ENCODE data around the gene KIAA1958. TPM values are rescaled to one million over a fixed set of nuclear protein-coding genes. Genes with fewer than 3 reads are reported as not detected.
"Not testable (repeated sequence)": the region's sequence is repeated elsewhere in the genome, so short reads cannot be mapped to it uniquely, and the experiment has no call there.

The KIAA1958 gene
- total and polyA plus RNA-seq, 2 of the 4 experiments (the other 2 are of a cell fraction) = 0.65 to 1.8 TPM

GRCh38 chr9:112508377-112508776 lies 21.8 kb downstream of the KIAA1958 start:
- BruUV-seq (replicated peaks) = no TSS peak
- H3K18ac ChIP-seq (ENCODE audit: low read depth, low read length) = no peak overlapping the region
- H2BK20ac ChIP-seq (ENCODE audit: low read depth, low read length) = no peak overlapping the region
- H3K4me2 ChIP-seq (ENCODE audit: low read depth, low read length) = no peak overlapping the region
- no peak overlapping the region for H4K8ac ChIP-seq (ENCODE audit: low read depth in 2 of 2, low read length in 2 of 2)
- in situ Hi-C loops (cut with MboI; ENCODE audit: low sequenced_read_pairs) (no loop called here), intact Hi-C loops (cut with micrococcal nuclease) (no loop called here), dilution Hi-C loops (cut with HindIII; ENCODE audit: low sequenced_read_pairs, unreplicated experiment) (no loop called here)
- no CpG with 5 or more reads among the region's 2 CpGs for WGBS, 2 experiments (ENCODE audit: extremely low coverage in 2 of 2, insufficient read length in 1 of 2)
- no peak overlapping the region for H2AFZ ChIP-seq (replicated peaks; ENCODE audit: low read length, poor library complexity)
- no peaks in the 10 kb centered on the region for H3K27me3 ChIP-seq (ENCODE audit: control insufficient read depth, insufficient read depth, low read length)
- ChIA-PET POLR2A (ENCODE audit: unreplicated experiment) (no interaction called here), CTCF (interaction anchor here (0.6 kb wide), 2 partner anchors 20 to 376 kb away, joined by 6 to 7 read pairs; no protein-coding TSS in a partner anchor)
- no peak for DNase-seq
- H3K23ac ChIP-seq (ENCODE audit: low read depth, low read length) = no peak overlapping the region
- no peak overlapping the region for H4K91ac ChIP-seq (ENCODE audit: insufficient read depth, low read depth, low read length)
- no peak overlapping the region for H3K4ac ChIP-seq (ENCODE audit: low read depth, low read length)
- H3K9ac ChIP-seq (ENCODE audit: low read depth, low read length) = no peak overlapping the region
- H3K14ac ChIP-seq (replicated peaks; ENCODE audit: low read depth, low read length) = no peak overlapping the region
- ATAC-seq (ENCODE audit: low read depth) = no peak
- no peak overlapping the region for H4K5ac ChIP-seq (ENCODE audit: low read depth, low read length)
- H2AK5ac ChIP-seq (ENCODE audit: low read depth, low read length) = no peak overlapping the region
- H3K79me1 ChIP-seq (ENCODE audit: low read depth in 1 of 2, low read length in 2 of 2) = 0 out of 4 replicates have a peak, but pooled peaks cover 0 to 8% of the 10 kb centered on the region in 2 experiments
- no peak overlapping the region for H2BK15ac ChIP-seq (ENCODE audit: low read depth, low read length)
- H3K4me3 ChIP-seq (ENCODE audit: insufficient read depth, low read depth, low read length) = no peak overlapping the region
- H3K36me3 ChIP-seq (ENCODE audit: control insufficient read depth, insufficient read depth, low read length) = no peaks in the 10 kb centered on the region
- no peaks in the 10 kb centered on the region for H3K4me1 ChIP-seq (ENCODE audit: control insufficient read depth, insufficient read depth, low read length)
- no peak for TF ChIP-seq MAZ (IDR thresholded peaks at IDR 0.05; ENCODE audit: borderline replicate concordance, low read depth, low read length)
- TF ChIP-seq RFX5 (IDR thresholded peaks at IDR 0.05; ENCODE audit: low read depth, low read length) = no peak
- H2BK5ac ChIP-seq (ENCODE audit: low read depth, low read length, poor library complexity, severe bottlenecking) = no peak overlapping the region
- no peak overlapping the region for H3K27ac ChIP-seq (ENCODE audit: insufficient read depth, low read length)
- H4K20me1 ChIP-seq (ENCODE audit: insufficient read depth, low read length) = no peaks in the 10 kb centered on the region
- H3K9me3 ChIP-seq (ENCODE audit: control insufficient read depth, insufficient read depth, low read length) = no peaks in the 10 kb centered on the region
- no peaks in the 10 kb centered on the region for H3K9me1 ChIP-seq (ENCODE audit: insufficient read depth, low read length)
- H2AK9ac ChIP-seq (replicated peaks; ENCODE audit: low read depth, low read length, poor library complexity) = no peak overlapping the region
- H3K56ac ChIP-seq (ENCODE audit: extremely low read depth, insufficient read depth, low read length) = no peak overlapping the region
- H2BK120ac ChIP-seq (ENCODE audit: low read depth, low read length) = no peak overlapping the region

GRCh38 chr9:112512377-112512776 lies 25.8 kb downstream of the KIAA1958 start:
- H3K56ac ChIP-seq (ENCODE audit: extremely low read depth, insufficient read depth, low read length); H3K9me1 ChIP-seq (ENCODE audit: insufficient read depth, low read length); H3K4me1 ChIP-seq (ENCODE audit: control insufficient read depth, insufficient read depth, low read length); H4K5ac ChIP-seq (ENCODE audit: low read depth, low read length); H2BK20ac ChIP-seq (ENCODE audit: low read depth, low read length); H2AK9ac ChIP-seq (replicated peaks; ENCODE audit: low read depth, low read length, poor library complexity); BruUV-seq (replicated peaks); H4K8ac ChIP-seq (ENCODE audit: low read depth in 2 of 2, low read length in 2 of 2); H3K4me2 ChIP-seq (ENCODE audit: low read depth, low read length); H3K9ac ChIP-seq (ENCODE audit: low read depth, low read length); H4K20me1 ChIP-seq (ENCODE audit: insufficient read depth, low read length); H3K14ac ChIP-seq (replicated peaks; ENCODE audit: low read depth, low read length); POLR2A ChIA-PET (ENCODE audit: unreplicated experiment); in situ Hi-C loops (cut with MboI; ENCODE audit: low sequenced_read_pairs); intact Hi-C loops (cut with micrococcal nuclease); H2BK15ac ChIP-seq (ENCODE audit: low read depth, low read length); DNase-seq; H3K36me3 ChIP-seq (ENCODE audit: control insufficient read depth, insufficient read depth, low read length); H2BK5ac ChIP-seq (ENCODE audit: low read depth, low read length, poor library complexity, severe bottlenecking); H3K79me1 ChIP-seq (ENCODE audit: low read depth in 1 of 2, low read length in 2 of 2); H3K4me3 ChIP-seq (ENCODE audit: insufficient read depth, low read depth, low read length); dilution Hi-C loops (cut with HindIII; ENCODE audit: low sequenced_read_pairs, unreplicated experiment); H4K91ac ChIP-seq (ENCODE audit: insufficient read depth, low read depth, low read length); H2AFZ ChIP-seq (replicated peaks; ENCODE audit: low read length, poor library complexity); ATAC-seq (ENCODE audit: low read depth); H3K4ac ChIP-seq (ENCODE audit: low read depth, low read length); H3K23ac ChIP-seq (ENCODE audit: low read depth, low read length); H2BK120ac ChIP-seq (ENCODE audit: low read depth, low read length); H3K27ac ChIP-seq (ENCODE audit: insufficient read depth, low read length); H3K9me3 ChIP-seq (ENCODE audit: control insufficient read depth, insufficient read depth, low read length); H3K18ac ChIP-seq (ENCODE audit: low read depth, low read length); H3K27me3 ChIP-seq (ENCODE audit: control insufficient read depth, insufficient read depth, low read length); H2AK5ac ChIP-seq (ENCODE audit: low read depth, low read length): not testable (repeated sequence)
- CTCF ChIA-PET = interaction anchor here (0.6 kb wide), 1 partner anchor 133 kb away, joined by 5 read pairs; no protein-coding TSS in a partner anchor
- no CpG with 5 or more reads among the region's 4 CpGs for WGBS, 2 experiments (ENCODE audit: extremely low coverage in 2 of 2, insufficient read length in 1 of 2)
